Neural progenitor cell (in vitro differentiated cells): Measurements from ENCODE around the gene P4HTM.

Experiments
- CTCF ChIP-seq: fragments of 200-600 bp; sonication (generic); IDR thresholded peaks from 2 replicates; pipeline ENCODE4 v1.5.1; 2017; ENCODE audit warnings: antibody characterized with exemption, mild to moderate bottlenecking
- EZH2 ChIP-seq: fragments of 200-600 bp; sonication (generic); IDR thresholded peaks from 2 replicates; pipeline ENCODE4 v1.6.1; 2017; ENCODE audit warnings: antibody characterized with exemption, mild to moderate bottlenecking, moderate library complexity

GRCh38 chr3:49006408-49007067 lies 16.5 kb downstream of the P4HTM start:
- TF ChIP-seq EZH2 = no peak
- no peak for TF ChIP-seq CTCF
